ENCODE measurements around the gene MCUB. TPM values are rescaled to one million over a fixed set of nuclear protein-coding genes. Genes with fewer than 3 reads are reported as not detected.

MCUB gene
- total RNA-seq, 4 donors from 2014 or later, result 30.4 to 68.4 (median 44.6) TPM

DNA sequence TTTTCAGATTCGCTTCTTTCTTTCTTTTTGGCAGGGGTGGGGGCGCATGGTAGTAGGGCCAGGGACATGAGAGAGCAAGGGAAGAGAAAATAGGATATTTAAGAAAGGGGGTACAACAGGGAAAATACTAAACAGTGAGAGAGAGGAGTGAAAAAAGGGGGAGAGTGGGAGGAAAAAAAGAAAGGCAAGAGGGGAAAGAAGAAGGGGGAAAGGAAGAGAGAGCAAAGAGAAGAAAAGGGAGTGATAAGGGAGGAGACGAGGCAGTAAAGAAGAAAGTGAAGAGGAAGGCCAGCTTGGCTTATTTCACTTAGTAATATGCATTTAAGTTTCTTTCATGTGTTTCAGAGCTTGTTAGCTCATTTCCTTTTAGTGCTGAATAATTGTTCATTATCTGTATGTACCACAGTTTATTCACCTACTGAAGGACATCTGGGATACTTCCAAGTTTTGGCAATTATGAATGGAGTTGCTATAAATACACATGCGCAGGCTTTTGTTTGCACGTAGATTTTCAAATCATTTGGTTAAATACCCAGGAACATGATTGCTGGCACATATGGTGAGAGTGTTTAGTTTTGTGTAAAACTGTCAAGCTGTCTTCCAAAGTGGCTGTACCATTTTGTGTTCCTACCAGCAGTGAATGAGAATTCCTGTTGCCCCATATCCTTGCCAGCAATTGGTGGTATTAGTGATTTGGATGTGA, 105.9 kb downstream of the MCUB start:
- 86% methylated on average over 5 of the region's 5 CpGs for WGBS
- H3K9me3 ChIP-seq, result no peaks in the 10 kb centered on the region
- no peak overlapping the region for H3K27ac ChIP-seq
- peaks cover 4% of the 10 kb centered on the region for H3K36me3 ChIP-seq
- TF ChIP-seq POLR2A (IDR thresholded peaks at IDR 0.05) (no peak), POLR2AphosphoS5 (IDR thresholded peaks at IDR 0.05) (no peak), EP300 (IDR thresholded peaks at IDR 0.05) (no peak)
- TF ChIP-seq, protein P1, sequence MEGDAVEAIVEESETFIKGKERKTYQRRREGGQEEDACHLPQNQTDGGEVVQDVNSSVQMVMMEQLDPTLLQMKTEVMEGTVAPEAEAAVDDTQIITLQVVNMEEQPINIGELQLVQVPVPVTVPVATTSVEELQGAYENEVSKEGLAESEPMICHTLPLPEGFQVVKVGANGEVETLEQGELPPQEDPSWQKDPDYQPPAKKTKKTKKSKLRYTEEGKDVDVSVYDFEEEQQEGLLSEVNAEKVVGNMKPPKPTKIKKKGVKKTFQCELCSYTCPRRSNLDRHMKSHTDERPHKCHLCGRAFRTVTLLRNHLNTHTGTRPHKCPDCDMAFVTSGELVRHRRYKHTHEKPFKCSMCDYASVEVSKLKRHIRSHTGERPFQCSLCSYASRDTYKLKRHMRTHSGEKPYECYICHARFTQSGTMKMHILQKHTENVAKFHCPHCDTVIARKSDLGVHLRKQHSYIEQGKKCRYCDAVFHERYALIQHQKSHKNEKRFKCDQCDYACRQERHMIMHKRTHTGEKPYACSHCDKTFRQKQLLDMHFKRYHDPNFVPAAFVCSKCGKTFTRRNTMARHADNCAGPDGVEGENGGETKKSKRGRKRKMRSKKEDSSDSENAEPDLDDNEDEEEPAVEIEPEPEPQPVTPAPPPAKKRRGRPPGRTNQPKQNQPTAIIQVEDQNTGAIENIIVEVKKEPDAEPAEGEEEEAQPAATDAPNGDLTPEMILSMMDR (IDR thresholded peaks at IDR 0.05), result no peak
- H3K4me3 ChIP-seq, result no peak overlapping the region
- no peak for DNase-seq (ENCODE audit: low spot score in 2 of 2)
- no peaks in the 10 kb centered on the region for H3K27me3 ChIP-seq
- H3K4me1 ChIP-seq, result no peaks in the 10 kb centered on the region

DNA sequence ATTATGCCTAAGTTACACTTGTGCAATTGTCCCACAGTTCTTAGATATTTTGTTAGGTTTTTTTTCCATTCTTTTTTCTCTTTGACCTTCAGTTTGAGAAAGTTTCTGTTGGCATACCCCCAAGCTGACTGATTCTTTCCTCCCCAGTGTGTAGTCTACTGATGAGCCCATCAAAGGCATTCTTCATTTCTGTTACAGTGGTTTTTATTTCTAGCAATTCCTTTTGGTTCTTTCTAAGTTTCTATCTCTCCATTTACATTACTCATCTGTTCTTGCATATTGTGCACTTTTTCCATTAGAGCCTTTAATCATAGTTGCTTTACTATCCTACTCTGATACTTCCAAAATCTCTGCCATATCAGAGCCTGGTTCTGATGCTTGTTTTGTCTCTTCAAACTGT, 111.3 kb downstream of the MCUB start:
- Histone ChIP-seq H3K4me3 (no peak overlapping the region), H3K27me3 (no peaks in the 10 kb centered on the region), H3K9me3 (no peaks in the 10 kb centered on the region), H3K4me1 (no peaks in the 10 kb centered on the region), H3K27ac (no peak overlapping the region), H3K36me3 (no peaks in the 10 kb centered on the region)
- no peak for TF ChIP-seq POLR2A (IDR thresholded peaks at IDR 0.05)
- TF ChIP-seq EP300 (IDR thresholded peaks at IDR 0.05), result no peak
- TF ChIP-seq, protein P1 (IDR thresholded peaks at IDR 0.05), result no peak
- TF ChIP-seq POLR2AphosphoS5 (IDR thresholded peaks at IDR 0.05), result no peak
- DNase-seq (ENCODE audit: low spot score in 2 of 2), result no peak

DNA sequence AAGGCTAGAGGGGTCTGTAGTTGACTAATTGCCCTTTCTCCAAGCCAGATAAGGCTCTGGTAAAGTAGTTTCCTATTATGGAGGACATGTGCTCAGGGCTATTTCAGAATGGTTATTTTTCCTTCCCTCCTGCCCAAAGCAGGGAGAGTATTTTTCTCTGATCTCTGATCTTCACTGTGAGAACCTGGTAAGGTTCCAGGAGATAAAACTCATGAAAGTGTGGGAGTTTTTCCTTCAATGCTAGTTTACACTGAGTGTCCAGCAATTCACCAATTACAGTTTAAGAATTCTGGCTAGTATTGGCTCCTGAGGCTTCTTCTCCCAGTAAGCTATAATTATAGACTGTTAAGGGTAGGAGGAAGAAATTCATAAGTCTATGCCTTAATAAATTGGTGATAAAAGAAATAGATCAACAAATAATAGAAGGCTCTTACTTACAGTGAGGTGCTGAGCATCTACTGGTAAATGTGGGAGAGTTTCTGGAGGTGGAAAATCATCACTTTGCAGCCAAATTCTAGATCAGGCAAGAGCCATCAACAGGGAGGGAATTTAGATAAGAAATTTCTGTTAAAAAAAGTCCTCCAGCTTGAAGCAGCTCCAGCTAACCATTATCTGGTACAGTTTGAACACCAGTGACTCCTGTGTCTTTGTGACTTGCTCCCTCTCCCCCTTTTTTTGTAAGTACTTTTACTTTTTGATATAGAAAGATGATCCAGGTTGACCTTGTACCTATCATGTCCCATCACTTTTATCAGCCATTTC, 112.3 kb downstream of the MCUB start:
- Histone ChIP-seq H3K27ac (no peak overlapping the region), H3K4me3 (no peak overlapping the region), H3K9me3 (no peaks in the 10 kb centered on the region), H3K4me1 (no peaks in the 10 kb centered on the region), H3K27me3 (no peaks in the 10 kb centered on the region), H3K36me3 (no peaks in the 10 kb centered on the region)
- no peak for DNase-seq (ENCODE audit: low spot score in 2 of 2)
- TF ChIP-seq POLR2AphosphoS5 (IDR thresholded peaks at IDR 0.05) (no peak), EP300 (IDR thresholded peaks at IDR 0.05) (no peak), POLR2A (IDR thresholded peaks at IDR 0.05) (no peak)
- TF ChIP-seq, protein P1 (IDR thresholded peaks at IDR 0.05), result no peak

DNA sequence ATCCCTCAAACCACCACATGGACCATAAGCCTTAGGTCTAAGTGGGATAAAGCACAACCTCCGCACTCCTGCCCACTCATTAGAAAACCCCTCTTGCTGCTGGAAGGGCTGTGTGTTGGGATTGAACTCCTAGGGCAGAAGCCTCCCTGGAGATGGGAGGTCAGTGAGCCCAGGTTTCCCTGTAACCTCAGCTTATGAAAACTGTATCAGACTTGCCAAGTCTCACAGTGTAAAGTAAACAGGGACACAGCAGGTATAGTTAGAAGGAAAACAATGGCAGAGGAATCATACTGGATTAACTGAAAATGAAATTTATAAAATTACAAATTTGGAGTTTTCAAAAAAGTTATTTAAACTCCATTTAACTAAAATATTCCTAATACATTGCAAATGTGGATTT, 113.3 kb downstream of the MCUB start:
- H3K9me3 ChIP-seq, result peaks cover under 1% of the 10 kb centered on the region
- H3K27me3 ChIP-seq, result no peaks in the 10 kb centered on the region
- H3K36me3 ChIP-seq, result no peaks in the 10 kb centered on the region
- H3K27ac ChIP-seq, result no peak overlapping the region
- H3K4me1 ChIP-seq, result no peaks in the 10 kb centered on the region
- H3K4me3 ChIP-seq, result no peak overlapping the region
- DNase-seq (ENCODE audit: low spot score in 2 of 2), result no peak
- 100% methylated on average over 1 of the region's 1 CpG for WGBS
- TF ChIP-seq, protein P1 (IDR thresholded peaks at IDR 0.05), result no peak
- no peak for TF ChIP-seq EP300 (IDR thresholded peaks at IDR 0.05)
- TF ChIP-seq POLR2AphosphoS5 (IDR thresholded peaks at IDR 0.05), result no peak
- TF ChIP-seq POLR2A (IDR thresholded peaks at IDR 0.05), result no peak

DNA sequence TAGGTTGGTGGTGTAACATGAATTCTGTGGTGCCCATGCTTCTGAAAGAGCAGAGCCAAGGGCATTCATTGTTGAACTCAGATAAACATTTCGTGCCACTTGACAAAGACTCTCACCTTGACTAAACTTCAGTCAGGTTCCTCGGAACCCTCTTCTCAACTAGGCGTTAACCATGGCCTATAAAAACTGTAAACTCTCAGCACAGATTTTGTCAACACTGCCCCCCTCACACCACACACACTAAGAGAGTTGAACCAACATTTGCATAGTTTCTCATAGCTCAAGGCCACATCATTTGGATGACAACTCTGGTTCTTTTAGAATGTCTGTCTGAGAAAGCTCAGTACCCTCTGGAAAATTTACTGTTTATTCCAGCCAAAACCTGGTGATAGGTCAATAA, 115.1 kb downstream of the MCUB start:
- 93% methylated on average over 3 of the region's 3 CpGs for whole genome bisulfite sequencing
- Histone ChIP-seq H3K27ac (no peak overlapping the region), H3K36me3 (no peaks in the 10 kb centered on the region), H3K27me3 (no peaks in the 10 kb centered on the region), H3K4me3 (no peak overlapping the region), H3K4me1 (no peaks in the 10 kb centered on the region), H3K9me3 (peaks cover 5% of the 10 kb centered on the region)
- no peak for DNase-seq (ENCODE audit: low spot score in 2 of 2)
- TF ChIP-seq EP300 (IDR thresholded peaks at IDR 0.05) (no peak), POLR2A (IDR thresholded peaks at IDR 0.05) (no peak), POLR2AphosphoS5 (IDR thresholded peaks at IDR 0.05) (no peak)
- TF ChIP-seq, protein P1 (IDR thresholded peaks at IDR 0.05), result no peak
